Measurements from ENCODE around the gene UPF2. TPM values are rescaled to one million over a fixed set of nuclear protein-coding genes. Genes with fewer than 3 reads are reported as not detected.
"Not testable (repeated sequence)": the region's sequence is repeated elsewhere in the genome, so short reads cannot be mapped to it uniquely, and the experiment has no call there.

Gene UPF2
- total and polyA plus RNA-seq, 2 donors (not counting 1 experiment from before 2014, with no cell fraction given) = 8.9 to 60.0 TPM

- Mint-ChIP-seq H3K9me3 (ENCODE audit: insufficient read depth) (no peaks in the 10 kb centered on the region), H3K4me3 (no peak overlapping the region), H3K4me1 (peaks cover 6% of the 10 kb centered on the region), H3K27ac (no peak overlapping the region), H3K27me3 (no peaks in the 10 kb centered on the region)
- Histone ChIP-seq H3K9me3 (ENCODE audit: control extremely low read depth in 1 of 3, control insufficient read depth in 2 of 3, insufficient read depth in 1 of 3, low read length in 2 of 3) (no peaks in the 10 kb centered on the region), H3K4me2 (replicated peaks; ENCODE audit: low read depth, low read length, poor library complexity, severe bottlenecking) (no peak overlapping the region), H3K27ac (ENCODE audit: low read length in 2 of 2) (no peak overlapping the region), H3K4me1 (ENCODE audit: control insufficient read depth in 2 of 2, insufficient read depth in 2 of 2, low read length in 2 of 2) (peaks cover 3% of the 10 kb centered on the region in 2 donors), H3K79me2 (ENCODE audit: control insufficient read depth, insufficient read depth, low read length) (peaks cover 16% of the 10 kb centered on the region), H3K27me3 (replicated peaks in 1 of 4; ENCODE audit: control extremely low read depth in 1 of 4, control insufficient read depth in 3 of 4, insufficient read depth in 4 of 4, low read length in 3 of 4) (no peaks in the 10 kb centered on the region), H3K36me3 (replicated peaks in 1 of 2; ENCODE audit: control extremely low read depth in 1 of 2, control insufficient read depth in 1 of 2, extremely low read depth in 1 of 2, insufficient read depth in 2 of 2, low read length in 1 of 2) (peaks cover 6 to 54% of the 10 kb centered on the region in 2 experiments), H3K4me3 (ENCODE audit: control extremely low read depth in 1 of 5, extremely low read depth in 1 of 5, insufficient read depth in 1 of 5, low read depth in 2 of 5, low read length in 4 of 5) (no peak overlapping the region), H2AFZ (ENCODE audit: insufficient read depth, low read depth, low read length, poor library complexity, severe bottlenecking) (no peak overlapping the region), H3K9ac (ENCODE audit: low read length) (no peak overlapping the region), H4K20me1 (ENCODE audit: control insufficient read depth, insufficient read depth, low read length, poor library complexity, severe bottlenecking) (no peaks in the 10 kb centered on the region)
- no peak for ATAC-seq (ENCODE audit: low read depth)
- TF ChIP-seq EZH2 (IDR thresholded peaks at IDR 0.05; ENCODE audit: borderline replicate concordance, insufficient read depth, low read depth, low read length, poor library complexity, severe bottlenecking) = no peak
- TF ChIP-seq, protein P1, sequence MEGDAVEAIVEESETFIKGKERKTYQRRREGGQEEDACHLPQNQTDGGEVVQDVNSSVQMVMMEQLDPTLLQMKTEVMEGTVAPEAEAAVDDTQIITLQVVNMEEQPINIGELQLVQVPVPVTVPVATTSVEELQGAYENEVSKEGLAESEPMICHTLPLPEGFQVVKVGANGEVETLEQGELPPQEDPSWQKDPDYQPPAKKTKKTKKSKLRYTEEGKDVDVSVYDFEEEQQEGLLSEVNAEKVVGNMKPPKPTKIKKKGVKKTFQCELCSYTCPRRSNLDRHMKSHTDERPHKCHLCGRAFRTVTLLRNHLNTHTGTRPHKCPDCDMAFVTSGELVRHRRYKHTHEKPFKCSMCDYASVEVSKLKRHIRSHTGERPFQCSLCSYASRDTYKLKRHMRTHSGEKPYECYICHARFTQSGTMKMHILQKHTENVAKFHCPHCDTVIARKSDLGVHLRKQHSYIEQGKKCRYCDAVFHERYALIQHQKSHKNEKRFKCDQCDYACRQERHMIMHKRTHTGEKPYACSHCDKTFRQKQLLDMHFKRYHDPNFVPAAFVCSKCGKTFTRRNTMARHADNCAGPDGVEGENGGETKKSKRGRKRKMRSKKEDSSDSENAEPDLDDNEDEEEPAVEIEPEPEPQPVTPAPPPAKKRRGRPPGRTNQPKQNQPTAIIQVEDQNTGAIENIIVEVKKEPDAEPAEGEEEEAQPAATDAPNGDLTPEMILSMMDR (IDR thresholded peaks at IDR 0.05) = no peak
- POLR2A ChIA-PET = no interaction called here
- no peak for DNase-seq
- intact Hi-C loops (cut with micrococcal nuclease) = no loop called here
- 100% methylated on average over 3 of the region's 3 CpGs for WGBS (ENCODE audit: insufficient coverage)
- CTCF ChIA-PET = no interaction called here
Measured at GRCh38 chr10:11982253-11982652, 60.4 kb downstream of the UPF2 start.

- DNase-seq = no peak
- POLR2A ChIA-PET = no interaction called here
- Mint-ChIP-seq H3K27me3 (no peaks in the 10 kb centered on the region), H3K4me3 (no peak overlapping the region), H3K27ac (no peak overlapping the region), H3K9me3 (ENCODE audit: insufficient read depth) (no peaks in the 10 kb centered on the region), H3K4me1 (peaks cover 11% of the 10 kb centered on the region)
- H3K9ac ChIP-seq (ENCODE audit: low read length) = no peak overlapping the region
- CTCF ChIA-PET = interaction anchor here (1.8 kb wide), 1 partner anchor 10 kb away, joined by 7 read pairs; no protein-coding TSS in a partner anchor
- no peak overlapping the region for H3K4me3 ChIP-seq (ENCODE audit: control extremely low read depth in 1 of 5, extremely low read depth in 1 of 5, insufficient read depth in 1 of 5, low read depth in 2 of 5, low read length in 4 of 5)
- H3K79me2 ChIP-seq (ENCODE audit: control insufficient read depth, insufficient read depth, low read length) = no peaks in the 10 kb centered on the region
- H3K4me1 ChIP-seq (ENCODE audit: control insufficient read depth in 2 of 2, insufficient read depth in 2 of 2, low read length in 2 of 2) = no peaks in the 10 kb centered on the region
- ATAC-seq (ENCODE audit: low read depth) = no peak
- H3K27ac ChIP-seq (ENCODE audit: low read length in 2 of 2) = no peak overlapping the region
- TF ChIP-seq, protein P1 (IDR thresholded peaks at IDR 0.05) = no peak
- TF ChIP-seq EZH2 (IDR thresholded peaks at IDR 0.05; ENCODE audit: borderline replicate concordance, insufficient read depth, low read depth, low read length, poor library complexity, severe bottlenecking) = no peak
- no CpG with 5 or more reads among the region's 5 CpGs for WGBS (ENCODE audit: insufficient coverage)
- H3K27me3 ChIP-seq (replicated peaks in 1 of 4; ENCODE audit: control extremely low read depth in 1 of 4, control insufficient read depth in 3 of 4, insufficient read depth in 4 of 4, low read length in 3 of 4) = no peaks in the 10 kb centered on the region
- H2AFZ ChIP-seq (ENCODE audit: insufficient read depth, low read depth, low read length, poor library complexity, severe bottlenecking) = no peak overlapping the region
- no peak overlapping the region for H3K4me2 ChIP-seq (replicated peaks; ENCODE audit: low read depth, low read length, poor library complexity, severe bottlenecking)
- H3K9me3 ChIP-seq (ENCODE audit: control extremely low read depth in 1 of 3, control insufficient read depth in 2 of 3, insufficient read depth in 1 of 3, low read length in 2 of 3) = no peaks in the 10 kb centered on the region
- intact Hi-C loops (cut with micrococcal nuclease) = no loop called here
- peaks cover 7 to 38% of the 10 kb centered on the region in 2 experiments for H3K36me3 ChIP-seq (replicated peaks in 1 of 2; ENCODE audit: control extremely low read depth in 1 of 2, control insufficient read depth in 1 of 2, extremely low read depth in 1 of 2, insufficient read depth in 2 of 2, low read length in 1 of 2)
- no peaks in the 10 kb centered on the region for H4K20me1 ChIP-seq (ENCODE audit: control insufficient read depth, insufficient read depth, low read length, poor library complexity, severe bottlenecking)
Measured at GRCh38 chr10:11975795-11976194, 66.8 kb downstream of the UPF2 start.

DNA sequence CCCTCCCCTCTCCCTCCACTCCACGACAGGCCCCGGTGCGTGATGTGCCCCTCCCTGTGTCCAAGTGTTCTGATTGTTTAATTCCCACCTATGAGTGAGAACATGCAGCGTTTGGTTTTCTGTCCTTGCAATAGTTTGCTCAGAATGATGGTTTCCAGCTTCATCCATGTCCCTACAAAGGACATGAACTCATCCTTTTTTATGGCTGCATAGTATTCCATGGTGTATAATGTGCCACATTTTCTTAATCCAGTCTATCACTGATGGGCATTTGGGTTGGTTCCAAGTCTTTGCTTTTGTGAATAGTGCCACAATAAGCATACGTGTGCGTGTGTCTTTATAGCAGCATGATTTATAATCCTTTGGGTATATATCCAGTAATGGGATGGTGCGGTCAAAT, 70.1 kb downstream of the UPF2 start:
- H3K27me3 Mint-ChIP-seq; H3K27ac ChIP-seq (ENCODE audit: low read length in 2 of 2); H3K4me1 ChIP-seq (ENCODE audit: control insufficient read depth in 2 of 2, insufficient read depth in 2 of 2, low read length in 2 of 2); DNase-seq; H3K4me3 ChIP-seq (ENCODE audit: control extremely low read depth in 1 of 5, extremely low read depth in 1 of 5, insufficient read depth in 1 of 5, low read depth in 2 of 5, low read length in 4 of 5); H2AFZ ChIP-seq (ENCODE audit: insufficient read depth, low read depth, low read length, poor library complexity, severe bottlenecking); H3K27me3 ChIP-seq (replicated peaks in 1 of 4; ENCODE audit: control extremely low read depth in 1 of 4, control insufficient read depth in 3 of 4, insufficient read depth in 4 of 4, low read length in 3 of 4); H3K9me3 ChIP-seq (ENCODE audit: control extremely low read depth in 1 of 3, control insufficient read depth in 2 of 3, insufficient read depth in 1 of 3, low read length in 2 of 3); H3K79me2 ChIP-seq (ENCODE audit: control insufficient read depth, insufficient read depth, low read length); POLR2A ChIA-PET; intact Hi-C loops (cut with micrococcal nuclease); H3K4me3 Mint-ChIP-seq; H3K4me2 ChIP-seq (replicated peaks; ENCODE audit: low read depth, low read length, poor library complexity, severe bottlenecking); CTCF ChIA-PET; H3K9me3 Mint-ChIP-seq (ENCODE audit: insufficient read depth); H4K20me1 ChIP-seq (ENCODE audit: control insufficient read depth, insufficient read depth, low read length, poor library complexity, severe bottlenecking); H3K27ac Mint-ChIP-seq; ATAC-seq (ENCODE audit: low read depth); H3K9ac ChIP-seq (ENCODE audit: low read length): not testable (repeated sequence)
- 100% methylated on average over 1 of the region's 7 CpGs for WGBS (ENCODE audit: insufficient coverage)
- peaks cover 3 to 20% of the 10 kb centered on the region in 2 experiments for H3K36me3 ChIP-seq (replicated peaks in 1 of 2; ENCODE audit: control extremely low read depth in 1 of 2, control insufficient read depth in 1 of 2, extremely low read depth in 1 of 2, insufficient read depth in 2 of 2, low read length in 1 of 2)
- peaks cover 11% of the 10 kb centered on the region for H3K4me1 Mint-ChIP-seq

All from B cell (primary cell).